Rectal smooth muscle tissue (tissue), 1 donor: Measurements from ENCODE around the gene UNC80.

ENCODE experiments used
- H3K27ac ChIP-seq: one replicate; pipeline ENCODE4 v1.7.0; 2013; ENCODE audit warnings: low read depth, low read length, inconsistent platforms
- H3K27me3 ChIP-seq: one replicate; pipeline ENCODE4 v1.7.0; 2013; ENCODE audit warnings: low read length; ENCODE audit not compliant: control insufficient read depth, insufficient read depth
- H3K36me3 ChIP-seq: one replicate; pipeline ENCODE4 v1.7.0; 2013; ENCODE audit warnings: low read length; ENCODE audit not compliant: control insufficient read depth, insufficient read depth
- H3K4me1 ChIP-seq: one replicate; pipeline ENCODE4 v1.7.0; 2013; ENCODE audit warnings: low read length; ENCODE audit not compliant: control insufficient read depth, insufficient read depth
- H3K4me3 ChIP-seq: one replicate; pipeline ENCODE4 v1.7.0; 2013; ENCODE audit warnings: low read length
- H3K9ac ChIP-seq: one replicate; pipeline ENCODE4 v1.7.0; 2013; ENCODE audit warnings: low read length

Gene UNC80

GRCh38 chr2:209922116-209922515 lies 150.5 kb downstream of the UNC80 start:
- no peak overlapping the region for H3K27ac ChIP-seq
- no peaks in the 10 kb centered on the region for H3K36me3 ChIP-seq
- H3K27me3 ChIP-seq = no peaks in the 10 kb centered on the region
- no peak overlapping the region for H3K9ac ChIP-seq
- no peaks in the 10 kb centered on the region for H3K4me1 ChIP-seq
- no peak overlapping the region for H3K4me3 ChIP-seq

- H3K27ac ChIP-seq = no peak overlapping the region
- H3K9ac ChIP-seq = no peak overlapping the region
- H3K27me3 ChIP-seq = no peaks in the 10 kb centered on the region
- no peaks in the 10 kb centered on the region for H3K36me3 ChIP-seq
- no peaks in the 10 kb centered on the region for H3K4me1 ChIP-seq
- no peak overlapping the region for H3K4me3 ChIP-seq
These were observed 157.7 kb downstream of the UNC80 start for GRCh38 chr2:209929369-209929768.

- no peak overlapping the region for H3K4me3 ChIP-seq
- no peak overlapping the region for H3K9ac ChIP-seq
- H3K27me3 ChIP-seq = no peaks in the 10 kb centered on the region
- no peak overlapping the region for H3K27ac ChIP-seq
- no peaks in the 10 kb centered on the region for H3K4me1 ChIP-seq
- no peaks in the 10 kb centered on the region for H3K36me3 ChIP-seq
These were observed 162.2 kb downstream of the UNC80 start for GRCh38 chr2:209933499-209934483.

- H3K27me3 ChIP-seq = no peaks in the 10 kb centered on the region
These were observed 164.6 kb downstream of the UNC80 start for GRCh38 chr2:209936106-209936666.

GRCh38 chr2:209937893-209938292 lies 166.3 kb downstream of the UNC80 start:
- H3K4me3 ChIP-seq = no peak overlapping the region
- H3K4me1 ChIP-seq = no peaks in the 10 kb centered on the region
- H3K36me3 ChIP-seq = no peaks in the 10 kb centered on the region
- no peak overlapping the region for H3K9ac ChIP-seq
- no peaks in the 10 kb centered on the region for H3K27me3 ChIP-seq
- H3K27ac ChIP-seq = no peak overlapping the region

More at GRCh38 chr2:209936106-209936666, 164.6 kb downstream of the UNC80 start:
- Histone ChIP-seq H3K27ac (no peak overlapping the region), H3K9ac (no peak overlapping the region), H3K4me3 (no peak overlapping the region), H3K36me3 (no peaks in the 10 kb centered on the region), H3K4me1 (no peaks in the 10 kb centered on the region)

- H3K27me3 ChIP-seq = no peaks in the 10 kb centered on the region
- no peak overlapping the region for H3K4me3 ChIP-seq
- no peak overlapping the region for H3K27ac ChIP-seq
- H3K36me3 ChIP-seq = no peaks in the 10 kb centered on the region
- H3K4me1 ChIP-seq = no peaks in the 10 kb centered on the region
- H3K9ac ChIP-seq = no peak overlapping the region
These were observed 167.3 kb downstream of the UNC80 start for GRCh38 chr2:209938906-209939305.

GRCh38 chr2:209940936-209941335 lies 169.3 kb downstream of the UNC80 start:
- Histone ChIP-seq H3K9ac (no peak overlapping the region), H3K27ac (no peak overlapping the region), H3K4me1 (no peaks in the 10 kb centered on the region), H3K27me3 (no peaks in the 10 kb centered on the region), H3K4me3 (no peak overlapping the region), H3K36me3 (no peaks in the 10 kb centered on the region)

- Histone ChIP-seq H3K9ac (no peak overlapping the region), H3K27ac (no peak overlapping the region), H3K4me3 (no peak overlapping the region), H3K4me1 (no peaks in the 10 kb centered on the region), H3K36me3 (no peaks in the 10 kb centered on the region), H3K27me3 (no peaks in the 10 kb centered on the region)
These were observed 170.8 kb downstream of the UNC80 start for GRCh38 chr2:209942426-209942825.

GRCh38 chr2:209942936-209943605 lies 171.4 kb downstream of the UNC80 start:
- Histone ChIP-seq H3K9ac (no peak overlapping the region), H3K27me3 (no peaks in the 10 kb centered on the region), H3K27ac (no peak overlapping the region), H3K4me3 (no peak overlapping the region), H3K36me3 (no peaks in the 10 kb centered on the region), H3K4me1 (no peaks in the 10 kb centered on the region)

- Histone ChIP-seq H3K4me1 (no peaks in the 10 kb centered on the region), H3K9ac (no peak overlapping the region), H3K36me3 (no peaks in the 10 kb centered on the region), H3K27me3 (no peaks in the 10 kb centered on the region), H3K4me3 (no peak overlapping the region), H3K27ac (no peak overlapping the region)
These were observed 172.1 kb downstream of the UNC80 start for GRCh38 chr2:209943776-209944175.

GRCh38 chr2:209946539-209946938 lies 174.9 kb downstream of the UNC80 start:
- H3K4me3 ChIP-seq = no peak overlapping the region
- no peak overlapping the region for H3K9ac ChIP-seq
- no peaks in the 10 kb centered on the region for H3K4me1 ChIP-seq
- H3K27ac ChIP-seq = no peak overlapping the region
- no peaks in the 10 kb centered on the region for H3K36me3 ChIP-seq
- H3K27me3 ChIP-seq = no peaks in the 10 kb centered on the region

- H3K36me3 ChIP-seq = no peaks in the 10 kb centered on the region
- no peaks in the 10 kb centered on the region for H3K27me3 ChIP-seq
- H3K27ac ChIP-seq = no peak overlapping the region
- H3K4me3 ChIP-seq = no peak overlapping the region
- H3K9ac ChIP-seq = no peak overlapping the region
- no peaks in the 10 kb centered on the region for H3K4me1 ChIP-seq
These were observed 184.6 kb downstream of the UNC80 start for GRCh38 chr2:209956271-209956670.
